Activated naive CD8-positive, alpha-beta T cell treated with anti-CD3 and anti-CD28 coated beads, Interleukin-2, amount 10 ng/mL, durations not matched to agents 7 days and 5 days (primary cell): ENCODE measurements around the gene LEUTX. TPM values are rescaled to one million over a fixed set of nuclear protein-coding genes. Genes with fewer than 3 reads are reported as not detected.
"Not testable (repeated sequence)": the region's sequence is repeated elsewhere in the genome, so short reads cannot be mapped to it uniquely, and the experiment has no call there.

Experiments used
- ATAC-seq: fragments of 150-1000 bp; cut with Tn5 transposase; one replicate; pipeline ENCODE4 v1.10.0; 2021; ENCODE audit warnings: low read depth, moderate library complexity
- POLR2A ChIA-PET: fragments of 350-600 bp; sonication (Branson Sonifier 250); formaldehyde crosslinking; loops from one replicate; lab custom pipeline; 2021; ENCODE audit warnings: antibody characterized with exemption; lab: Charles Lee
- DNase-seq: peaks from one replicate; pipeline ENCODE4 v3.0.0; 2021
- H3K27ac Mint-ChIP-seq: one replicate; pipeline ENCODE4 v1.8.0; 2022; ENCODE audit warnings: mild to moderate bottlenecking, mixed read lengths
- H3K27me3 Mint-ChIP-seq: one replicate; pipeline ENCODE4 v1.8.0; 2022; ENCODE audit warnings: mild to moderate bottlenecking, moderate library complexity, mixed read lengths
- H3K36me3 Mint-ChIP-seq: one replicate; pipeline ENCODE4 v1.8.0; 2021; ENCODE audit warnings: mild to moderate bottlenecking, mixed read lengths
- H3K4me1 Mint-ChIP-seq: one replicate; pipeline ENCODE4 v1.8.0; 2021; ENCODE audit warnings: mixed read lengths
- H3K4me3 Mint-ChIP-seq: one replicate; pipeline ENCODE4 v1.8.0; 2022; ENCODE audit warnings: mild to moderate bottlenecking, moderate library complexity, mixed read lengths
- H3K9me3 Mint-ChIP-seq: one replicate; pipeline ENCODE4 v1.8.0; 2021; ENCODE audit warnings: mixed read lengths
- total RNA-seq, 2 experiments: library from RNA; stranded (reverse); gene quantifications; one replicate each; pipeline ENCODE4 v1.2.3, GENCODE V29; 2021

The LEUTX gene
- total RNA-seq, 2 experiments from 2014 or later, result not detected

GRCh38 chr19:39797083-39797482 lies 18.4 kb downstream of the LEUTX start:
- Mint-ChIP-seq H3K4me1 (peaks cover 15% of the 10 kb centered on the region), H3K36me3 (no peaks in the 10 kb centered on the region), H3K27ac (no peak overlapping the region), H3K4me3 (no peak overlapping the region), H3K9me3 (no peaks in the 10 kb centered on the region), H3K27me3 (peaks cover 26% of the 10 kb centered on the region)
- ATAC-seq, result no peak
- POLR2A ChIA-PET, result no interaction called here
- no peak for DNase-seq

GRCh38 chr19:39802958-39803357 lies 24.3 kb downstream of the LEUTX start:
- no peak for DNase-seq
- Mint-ChIP-seq H3K9me3 (peaks cover 1% of the 10 kb centered on the region), H3K4me1 (no peaks in the 10 kb centered on the region), H3K27me3 (peaks cover 10% of the 10 kb centered on the region), H3K36me3 (no peaks in the 10 kb centered on the region), H3K27ac (no peak overlapping the region), H3K4me3 (no peak overlapping the region)
- POLR2A ChIA-PET, result no interaction called here
- ATAC-seq, result no peak

- H3K4me3 Mint-ChIP-seq, result no peak overlapping the region
- H3K9me3 Mint-ChIP-seq, result peaks cover 4% of the 10 kb centered on the region
- ATAC-seq, result no peak
- H3K27me3 Mint-ChIP-seq, result peaks cover 9% of the 10 kb centered on the region
- no peak overlapping the region for H3K27ac Mint-ChIP-seq
- POLR2A ChIA-PET, result no interaction called here
- H3K4me1 Mint-ChIP-seq, result no peaks in the 10 kb centered on the region
- DNase-seq, result no peak
- no peaks in the 10 kb centered on the region for H3K36me3 Mint-ChIP-seq
Observed at GRCh38 chr19:39805104-39805503, 26.4 kb downstream of the LEUTX start.

- no peak for ATAC-seq
- no peak overlapping the region for H3K27ac Mint-ChIP-seq
- H3K36me3 Mint-ChIP-seq, result peaks cover 1% of the 10 kb centered on the region
- peaks cover 4% of the 10 kb centered on the region for H3K9me3 Mint-ChIP-seq
- H3K4me1 Mint-ChIP-seq, result no peaks in the 10 kb centered on the region
- no peak for DNase-seq
- POLR2A ChIA-PET, result interaction anchor here (0.7 kb wide), 1 partner anchor 381 kb away, joined by 5 read pairs; no protein-coding TSS in a partner anchor
- no peak overlapping the region for H3K4me3 Mint-ChIP-seq
- H3K27me3 Mint-ChIP-seq, result peaks cover 5% of the 10 kb centered on the region
Observed at GRCh38 chr19:39807846-39808364, 29.3 kb downstream of the LEUTX start.

- H3K27ac Mint-ChIP-seq, POLR2A ChIA-PET: not testable (repeated sequence)
Observed at GRCh38 chr19:39808688-39809087, 30.0 kb downstream of the LEUTX start.

GRCh38 chr19:39809368-39809767 lies 30.7 kb downstream of the LEUTX start:
- Mint-ChIP-seq H3K36me3 (peaks cover 1% of the 10 kb centered on the region), H3K9me3 (peaks cover 4% of the 10 kb centered on the region), H3K4me3 (no peak overlapping the region), H3K4me1 (no peaks in the 10 kb centered on the region), H3K27ac (no peak overlapping the region), H3K27me3 (peaks cover 5% of the 10 kb centered on the region)
- DNase-seq (no peak), ATAC-seq (no peak)
- POLR2A ChIA-PET, result interaction anchor here (0.7 kb wide), 1 partner anchor 161 kb away, joined by 5 read pairs; the partner anchor contains the start of gene PSMC4

More at GRCh38 chr19:39808688-39809087, 30.0 kb downstream of the LEUTX start:
- not testable (repeated sequence) for ATAC-seq, H3K4me3 Mint-ChIP-seq, H3K36me3 Mint-ChIP-seq, DNase-seq, H3K27me3 Mint-ChIP-seq, H3K4me1 Mint-ChIP-seq, H3K9me3 Mint-ChIP-seq

- no peaks in the 10 kb centered on the region for H3K4me1 Mint-ChIP-seq
- peaks cover 1% of the 10 kb centered on the region for H3K36me3 Mint-ChIP-seq
- peaks cover 4% of the 10 kb centered on the region for H3K27me3 Mint-ChIP-seq
- POLR2A ChIA-PET, result no interaction called here
- no peak overlapping the region for H3K4me3 Mint-ChIP-seq
- H3K27ac Mint-ChIP-seq, result no peak overlapping the region
- H3K9me3 Mint-ChIP-seq, result peaks cover 4% of the 10 kb centered on the region
- ATAC-seq (no peak), DNase-seq (no peak)
Observed at GRCh38 chr19:39810424-39810823, 31.8 kb downstream of the LEUTX start.

- peaks cover 4% of the 10 kb centered on the region for H3K9me3 Mint-ChIP-seq
- peaks cover 1% of the 10 kb centered on the region for H3K36me3 Mint-ChIP-seq
- H3K4me3 Mint-ChIP-seq, result no peak overlapping the region
- DNase-seq, result no peak
- H3K27me3 Mint-ChIP-seq, result peaks cover 3% of the 10 kb centered on the region
- H3K27ac Mint-ChIP-seq, result no peak overlapping the region
- no peaks in the 10 kb centered on the region for H3K4me1 Mint-ChIP-seq
- POLR2A ChIA-PET, result no interaction called here
- ATAC-seq, result no peak
Observed at GRCh38 chr19:39811064-39811463, 32.4 kb downstream of the LEUTX start.

- ATAC-seq (no peak), DNase-seq (no peak)
- Mint-ChIP-seq H3K9me3 (no peaks in the 10 kb centered on the region), H3K36me3 (peaks cover 7% of the 10 kb centered on the region), H3K4me1 (no peaks in the 10 kb centered on the region), H3K27me3 (no peaks in the 10 kb centered on the region), H3K4me3 (no peak overlapping the region), H3K27ac (no peak overlapping the region)
- POLR2A ChIA-PET, result interaction anchor here (0.6 kb wide), 1 partner anchor 1269 kb away, joined by 3 read pairs; no protein-coding TSS in a partner anchor
Observed at GRCh38 chr19:39813264-39813993, 34.8 kb downstream of the LEUTX start.

GRCh38 chr19:39814111-39814510 lies 35.5 kb downstream of the LEUTX start:
- not testable (repeated sequence) for H3K4me1 Mint-ChIP-seq, H3K9me3 Mint-ChIP-seq, H3K4me3 Mint-ChIP-seq, H3K36me3 Mint-ChIP-seq, H3K27me3 Mint-ChIP-seq, H3K27ac Mint-ChIP-seq, DNase-seq, ATAC-seq
- POLR2A ChIA-PET, result interaction anchor here (0.6 kb wide), 1 partner anchor 1268 kb away, joined by 3 read pairs; no protein-coding TSS in a partner anchor

GRCh38 chr19:39814595-39814994 lies 35.9 kb downstream of the LEUTX start:
- peaks cover 4% of the 10 kb centered on the region for H3K4me1 Mint-ChIP-seq
- POLR2A ChIA-PET, result no interaction called here
- peaks cover 7% of the 10 kb centered on the region for H3K36me3 Mint-ChIP-seq
- H3K4me3 Mint-ChIP-seq, result no peak overlapping the region
- DNase-seq (no peak), ATAC-seq (no peak)
- no peaks in the 10 kb centered on the region for H3K9me3 Mint-ChIP-seq
- H3K27me3 Mint-ChIP-seq, result no peaks in the 10 kb centered on the region
- H3K27ac Mint-ChIP-seq, result no peak overlapping the region

GRCh38 chr19:39816287-39817048 lies 37.8 kb downstream of the LEUTX start:
- ATAC-seq (no peak), DNase-seq (no peak)
- Mint-ChIP-seq H3K27ac (no peak overlapping the region), H3K9me3 (peaks cover 1% of the 10 kb centered on the region), H3K4me3 (no peak overlapping the region), H3K36me3 (peaks cover 10% of the 10 kb centered on the region), H3K27me3 (no peaks in the 10 kb centered on the region), H3K4me1 (peaks cover 4% of the 10 kb centered on the region)
- POLR2A ChIA-PET, result interaction anchor here (0.6 kb wide), 1 partner anchor 609 kb away, joined by 5 read pairs; no protein-coding TSS in a partner anchor

- Mint-ChIP-seq H3K27me3 (no peaks in the 10 kb centered on the region), H3K36me3 (peaks cover 9% of the 10 kb centered on the region), H3K4me3 (no peak overlapping the region), H3K9me3 (peaks cover 1% of the 10 kb centered on the region), H3K27ac (no peak overlapping the region), H3K4me1 (peaks cover 4% of the 10 kb centered on the region)
- POLR2A ChIA-PET, result no interaction called here
- DNase-seq (no peak), ATAC-seq (no peak)
Observed at GRCh38 chr19:39817888-39818561, 39.4 kb downstream of the LEUTX start.
